ENCODE measurements around the gene AOAH. TPM values are rescaled to one million over a fixed set of nuclear protein-coding genes. Genes with fewer than 3 reads are reported as not detected.

Gene AOAH
- total RNA-seq, 1 donor from 2014 or later, result 5.5 TPM

DNA sequence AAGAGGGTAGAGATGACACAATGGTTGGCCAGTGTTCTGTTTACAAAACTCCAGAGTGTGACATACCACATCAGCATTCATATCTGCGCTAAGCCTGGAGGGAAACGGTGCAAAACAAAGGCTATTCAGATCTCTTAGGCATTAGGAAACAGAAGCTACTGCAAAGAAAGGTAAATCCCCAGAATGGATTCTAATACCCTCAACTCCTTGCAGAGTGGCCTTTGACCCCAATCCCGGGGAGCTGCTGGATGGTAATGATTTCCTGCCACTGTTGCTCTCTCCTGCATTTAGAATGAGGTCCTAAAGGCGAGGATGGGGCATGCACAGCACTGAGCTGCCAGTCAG lies 65.2 kb downstream of the AOAH start:
- H3K79me2 ChIP-seq (ENCODE audit: low read depth), result no peaks in the 10 kb centered on the region
- H2AFZ ChIP-seq (replicated peaks), result no peak overlapping the region
- peaks cover 9% of the 10 kb centered on the region for H3K27me3 Mint-ChIP-seq (ENCODE audit: insufficient read depth, low read depth)
- peaks cover 7% of the 10 kb centered on the region for H3K9me3 Mint-ChIP-seq
- no peaks in the 10 kb centered on the region for H3K27me3 ChIP-seq
- H3K27ac Mint-ChIP-seq, result peak overlapping the region; percentile 99
- no peak overlapping the region for H3K4me3 ChIP-seq
- no peaks in the 10 kb centered on the region for H3K9me3 ChIP-seq (ENCODE audit: low read depth)
- H3K36me3 ChIP-seq, result no peaks in the 10 kb centered on the region
- no peaks in the 10 kb centered on the region for H3K36me3 Mint-ChIP-seq
- peak; percentile 93 for DNase-seq (ENCODE audit: low spot score)
- no peak overlapping the region for H3K9ac ChIP-seq
- no peaks in the 10 kb centered on the region for H4K20me1 ChIP-seq (ENCODE audit: low read depth)
- peaks cover 69% of the 10 kb centered on the region for H3K4me1 ChIP-seq
- peak overlapping the region; percentile 98 for H3K27ac ChIP-seq
- H3K4me2 ChIP-seq, result peak overlapping the region; percentile 61
- H3F3A ChIP-seq (ENCODE audit: low read depth), result peaks cover 52% of the 10 kb centered on the region
- H3K4me1 Mint-ChIP-seq, result peaks cover 67% of the 10 kb centered on the region
- H3K4me3 Mint-ChIP-seq, result peak overlapping the region; percentile 68
- TF ChIP-seq CTCF (IDR thresholded peaks at IDR 0.05) (no peak), EZH2phosphoT487 (IDR thresholded peaks at IDR 0.05) (peak; percentile 88)

DNA sequence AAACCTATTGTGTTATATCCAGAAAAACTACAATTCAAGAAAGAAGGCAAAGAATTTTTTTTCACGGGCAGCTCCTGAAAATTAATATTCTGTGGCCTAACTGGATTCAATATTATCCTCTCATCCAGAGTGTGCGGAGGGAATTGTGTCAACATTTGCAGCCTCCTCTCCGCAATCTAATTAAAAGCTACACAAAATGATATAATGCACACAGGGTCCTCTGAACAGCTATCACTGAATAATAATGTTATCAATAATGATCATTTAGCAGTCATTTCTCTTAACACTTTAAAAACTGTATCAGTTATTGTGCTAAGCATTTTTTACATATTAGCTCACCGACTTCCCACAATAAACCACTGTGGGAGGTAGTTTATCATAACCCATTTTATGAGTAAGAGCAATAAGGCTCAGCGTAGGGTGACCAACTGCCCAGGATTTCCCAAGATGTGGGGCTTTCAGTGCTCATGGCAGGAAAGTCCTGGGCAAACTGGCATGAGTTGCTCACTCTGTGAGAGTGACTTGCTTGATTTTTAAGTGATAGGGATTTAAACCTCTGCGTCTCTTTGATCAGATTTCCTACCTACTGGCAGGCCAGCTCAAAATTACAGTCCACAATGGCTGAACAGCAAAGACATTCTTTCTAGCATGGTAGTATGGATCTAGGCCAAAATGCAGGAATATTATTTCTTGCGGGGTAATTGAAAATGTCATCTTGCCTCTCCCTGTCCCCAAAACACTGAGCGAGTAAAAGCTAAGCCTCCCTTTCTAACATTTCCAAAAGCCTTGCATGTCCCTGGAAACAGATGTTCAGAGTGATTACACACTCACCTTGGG lies 65.7 kb downstream of the AOAH start:
- H3K4me1 ChIP-seq, result peaks cover 75% of the 10 kb centered on the region
- peaks cover 5% of the 10 kb centered on the region for H3K9me3 Mint-ChIP-seq
- peaks cover 52% of the 10 kb centered on the region for H3F3A ChIP-seq (ENCODE audit: low read depth)
- H3K4me3 ChIP-seq, result peak overlapping the region; percentile 6
- no peaks in the 10 kb centered on the region for H3K36me3 ChIP-seq
- no peak overlapping the region for H2AFZ ChIP-seq (replicated peaks)
- no peaks in the 10 kb centered on the region for H3K79me2 ChIP-seq (ENCODE audit: low read depth)
- H4K20me1 ChIP-seq (ENCODE audit: low read depth), result no peaks in the 10 kb centered on the region
- H3K27me3 Mint-ChIP-seq (ENCODE audit: insufficient read depth, low read depth), result peaks cover 9% of the 10 kb centered on the region
- peak overlapping the region; percentile 98 for H3K27ac ChIP-seq
- no peak overlapping the region for H3K9ac ChIP-seq
- H3K27me3 ChIP-seq, result no peaks in the 10 kb centered on the region
- H3K36me3 Mint-ChIP-seq, result no peaks in the 10 kb centered on the region
- TF ChIP-seq EZH2phosphoT487 (IDR thresholded peaks at IDR 0.05), result no peak
- no peak for TF ChIP-seq CTCF (IDR thresholded peaks at IDR 0.05)
- TF ChIP-seq EZH2 (IDR thresholded peaks at IDR 0.05), result no peak
- no peaks in the 10 kb centered on the region for H3K9me3 ChIP-seq (ENCODE audit: low read depth)
- DNase-seq (ENCODE audit: low spot score), result peak; percentile 38
- peaks cover 73% of the 10 kb centered on the region for H3K4me1 Mint-ChIP-seq
- H3K27ac Mint-ChIP-seq, result peak overlapping the region; percentile 99
- peak overlapping the region; percentile 61 for H3K4me2 ChIP-seq
- H3K4me3 Mint-ChIP-seq, result peak overlapping the region; percentile 68

DNA sequence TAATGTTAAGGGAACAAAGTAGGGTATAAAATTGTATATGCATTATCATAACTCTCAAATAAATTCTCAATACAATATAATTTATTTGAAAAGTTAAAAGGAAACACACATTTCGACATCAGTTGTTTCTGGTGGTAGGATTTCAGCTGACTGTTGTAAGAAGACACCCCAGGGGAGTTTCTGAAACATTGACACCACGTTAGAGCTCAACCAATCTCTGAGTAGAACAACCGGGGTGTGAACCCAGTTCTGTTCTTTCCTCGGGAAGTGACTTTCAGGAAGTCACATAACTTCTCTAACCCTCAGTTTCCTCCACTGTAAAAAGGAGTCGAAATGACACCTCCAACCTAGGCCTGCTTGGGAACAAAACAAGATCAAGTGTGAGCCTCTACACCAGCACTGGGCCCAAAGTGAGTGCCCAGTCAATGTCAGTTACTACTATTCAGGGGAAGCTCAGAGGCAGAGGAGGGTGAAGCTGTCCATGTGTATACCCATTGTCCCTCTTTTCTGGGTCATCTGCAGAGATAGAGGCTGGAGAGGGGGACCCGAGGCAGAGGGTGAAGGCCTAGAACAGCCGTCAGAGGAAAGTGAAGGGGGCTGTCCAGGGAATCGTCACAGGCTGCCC lies 67.1 kb downstream of the AOAH start:
- H3K4me1 Mint-ChIP-seq, result peaks cover 86% of the 10 kb centered on the region

More for the DNA sequence above, 67.1 kb downstream of the AOAH start:
- DNase-seq (ENCODE audit: low spot score), result no peak
- Histone ChIP-seq H3K4me3 (no peak overlapping the region), H3K9ac (no peak overlapping the region), H3F3A (ENCODE audit: low read depth) (peaks cover 50% of the 10 kb centered on the region), H3K9me3 (ENCODE audit: low read depth) (no peaks in the 10 kb centered on the region), H3K27ac (peak overlapping the region; percentile 98), H3K4me2 (no peak overlapping the region), H3K36me3 (no peaks in the 10 kb centered on the region), H2AFZ (replicated peaks) (no peak overlapping the region), H3K4me1 (peaks cover 82% of the 10 kb centered on the region), H4K20me1 (ENCODE audit: low read depth) (no peaks in the 10 kb centered on the region), H3K79me2 (ENCODE audit: low read depth) (no peaks in the 10 kb centered on the region), H3K27me3 (no peaks in the 10 kb centered on the region)
- Mint-ChIP-seq H3K27ac (peak overlapping the region; percentile 55), H3K9me3 (peaks cover 2% of the 10 kb centered on the region), H3K4me3 (no peak overlapping the region), H3K36me3 (no peaks in the 10 kb centered on the region), H3K27me3 (ENCODE audit: insufficient read depth, low read depth) (peaks cover 6% of the 10 kb centered on the region)
- TF ChIP-seq EZH2 (IDR thresholded peaks at IDR 0.05) (no peak), EZH2phosphoT487 (IDR thresholded peaks at IDR 0.05) (no peak), CTCF (IDR thresholded peaks at IDR 0.05) (no peak)

Measured in neural progenitor cell (in vitro differentiated cells).